AG04450 (cell line): ENCODE results near the gene UPK1A. TPM values are rescaled to one million over a fixed set of nuclear protein-coding genes. Genes with fewer than 3 reads are reported as not detected.

Experiments used
- CTCF ChIA-PET: fragments of 300-600, 350-600 bp; formaldehyde crosslinking; extraction: SDS; loops from one replicate; lab custom pipeline; 2022; ENCODE audit warnings: antibody characterized with exemption, inconsistent platforms; lab: Charles Lee
- POLR2A ChIA-PET: fragments of 350-600 bp; formaldehyde crosslinking; extraction: SDS; loops from one replicate; lab custom pipeline; 2021; ENCODE audit warnings: antibody characterized with exemption, inconsistent platforms; lab: Yijun Ruan, JAX
- DNase-seq: peaks from one replicate; pipeline ENCODE4 v3.0.0-alpha.2; 2011; ENCODE audit warnings: low read depth, low spot score
- H3K27ac ChIP-seq: one replicate; pipeline ENCODE4 v1.5.1; 2012; ENCODE audit warnings: low read depth, low read length, control low read depth
- H3K27me3 ChIP-seq: one replicate; pipeline ENCODE4 v1.6.0; 2012; ENCODE audit warnings: low read length; ENCODE audit not compliant: control insufficient read depth, insufficient read depth
- H3K4me3 ChIP-seq: 2 replicates; pipeline ENCODE4 v1.5.1; 2011; ENCODE audit warnings: mild to moderate bottlenecking, low read depth, low read length, control low read depth
- H3K9me3 ChIP-seq: 2 replicates; pipeline ENCODE4 v1.5.1; 2012; ENCODE audit warnings: low read length; ENCODE audit not compliant: control insufficient read depth, insufficient read depth
- polyA plus RNA-seq: library from polyadenylated mRNA; depleted of rRNA; stranded (reverse); fragments of >200 nt; gene quantifications from 2 replicates; pipeline ENCODE4 v1.2.3, GENCODE V29; 2011
- TF ChIP-seq, protein P1 (sequence below): IDR thresholded peaks from 2 replicates; pipeline ENCODE4 v1.5.1; 2011; ENCODE audit warnings: low read depth, low read length, control low read depth, inconsistent platforms

UPK1A gene
- polyA plus RNA-seq, 1 experiment: not detected

DNA sequence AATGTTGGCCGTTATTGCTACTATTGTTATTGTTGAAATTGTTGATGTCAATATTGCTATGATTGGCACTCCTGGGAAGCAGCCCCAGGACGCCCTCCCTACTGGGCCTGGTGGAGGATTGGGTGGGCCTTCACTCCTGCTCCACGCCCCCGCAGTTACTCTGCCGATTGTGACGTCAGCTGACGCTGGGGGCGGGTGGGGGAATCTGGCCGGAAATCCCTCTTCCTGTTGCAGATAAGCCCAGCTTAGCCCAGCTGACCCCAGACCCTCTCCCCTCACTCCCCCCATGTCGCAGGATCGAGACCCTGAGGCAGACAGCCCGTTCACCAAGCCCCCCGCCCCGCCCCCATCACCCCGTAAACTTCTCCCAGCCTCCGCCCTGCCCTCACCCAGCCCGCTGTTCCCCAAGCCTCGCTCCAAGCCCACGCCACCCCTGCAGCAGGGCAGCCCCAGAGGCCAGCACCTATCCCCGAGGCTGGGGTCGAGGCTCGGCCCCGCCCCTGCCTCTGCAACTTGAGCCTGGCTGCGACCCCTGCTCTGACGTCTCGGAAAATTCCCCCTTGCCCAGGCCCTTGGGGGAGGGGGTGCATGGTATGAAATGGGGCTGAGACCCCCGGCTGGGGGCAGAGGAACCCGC is 24.7 kb upstream of the UPK1A start, which contains the start of gene ETV2:
ETV2 (plus strand) TSS at position 231 of the 637 bp plus-strand sequence. CDS start 716 bp downstream, outside the sequence.
- CTCF ChIA-PET: no interaction called here

DNA sequence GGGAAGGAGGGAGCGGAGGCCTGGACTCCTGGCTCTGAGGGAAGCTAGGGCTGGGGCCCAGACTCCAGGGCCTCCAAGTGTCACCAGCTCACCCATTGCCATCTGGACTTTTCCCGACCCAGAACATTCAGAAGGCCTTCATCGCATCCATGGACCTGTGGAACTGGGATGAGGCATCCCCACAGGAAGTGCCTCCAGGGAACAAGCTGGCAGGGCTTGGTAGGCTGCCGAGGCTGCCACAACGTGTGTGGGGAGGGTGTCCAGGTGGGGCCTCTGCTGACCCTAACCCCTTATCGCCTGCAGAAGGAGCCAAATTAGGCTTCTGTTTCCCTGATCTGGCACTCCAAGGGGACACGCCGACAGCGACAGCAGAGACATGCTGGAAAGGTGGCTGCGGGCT is 24.0 kb upstream of the UPK1A start:
- H3K27me3 ChIP-seq: no peaks in the 10 kb centered on the region
- ChIA-PET CTCF (interaction anchor here (0.7 kb wide), 1 partner anchor 86 kb away, joined by 4 read pairs; no protein-coding TSS in a partner anchor), POLR2A (interaction anchor here (0.6 kb wide), 1 partner anchor 1830 kb away, joined by 3 read pairs; no protein-coding TSS in a partner anchor)
- H3K4me3 ChIP-seq: no peak overlapping the region
- H3K9me3 ChIP-seq: no peaks in the 10 kb centered on the region
- DNase-seq: no peak
- peak overlapping the region; percentile 0 for H3K27ac ChIP-seq
- TF ChIP-seq, protein P1, sequence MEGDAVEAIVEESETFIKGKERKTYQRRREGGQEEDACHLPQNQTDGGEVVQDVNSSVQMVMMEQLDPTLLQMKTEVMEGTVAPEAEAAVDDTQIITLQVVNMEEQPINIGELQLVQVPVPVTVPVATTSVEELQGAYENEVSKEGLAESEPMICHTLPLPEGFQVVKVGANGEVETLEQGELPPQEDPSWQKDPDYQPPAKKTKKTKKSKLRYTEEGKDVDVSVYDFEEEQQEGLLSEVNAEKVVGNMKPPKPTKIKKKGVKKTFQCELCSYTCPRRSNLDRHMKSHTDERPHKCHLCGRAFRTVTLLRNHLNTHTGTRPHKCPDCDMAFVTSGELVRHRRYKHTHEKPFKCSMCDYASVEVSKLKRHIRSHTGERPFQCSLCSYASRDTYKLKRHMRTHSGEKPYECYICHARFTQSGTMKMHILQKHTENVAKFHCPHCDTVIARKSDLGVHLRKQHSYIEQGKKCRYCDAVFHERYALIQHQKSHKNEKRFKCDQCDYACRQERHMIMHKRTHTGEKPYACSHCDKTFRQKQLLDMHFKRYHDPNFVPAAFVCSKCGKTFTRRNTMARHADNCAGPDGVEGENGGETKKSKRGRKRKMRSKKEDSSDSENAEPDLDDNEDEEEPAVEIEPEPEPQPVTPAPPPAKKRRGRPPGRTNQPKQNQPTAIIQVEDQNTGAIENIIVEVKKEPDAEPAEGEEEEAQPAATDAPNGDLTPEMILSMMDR: no peak

More for the DNA sequence above, 24.7 kb upstream of the UPK1A start, which contains the start of gene ETV2:
- no peaks in the 10 kb centered on the region for H3K27me3 ChIP-seq
- no peaks in the 10 kb centered on the region for H3K9me3 ChIP-seq
- no peak within 1 kb of the TSS for H3K4me3 ChIP-seq
- no peak for DNase-seq
- POLR2A ChIA-PET: no interaction called here
- TF ChIP-seq, protein P1: no peak
- H3K27ac ChIP-seq: peak within 1 kb of the TSS; percentile 0

DNA sequence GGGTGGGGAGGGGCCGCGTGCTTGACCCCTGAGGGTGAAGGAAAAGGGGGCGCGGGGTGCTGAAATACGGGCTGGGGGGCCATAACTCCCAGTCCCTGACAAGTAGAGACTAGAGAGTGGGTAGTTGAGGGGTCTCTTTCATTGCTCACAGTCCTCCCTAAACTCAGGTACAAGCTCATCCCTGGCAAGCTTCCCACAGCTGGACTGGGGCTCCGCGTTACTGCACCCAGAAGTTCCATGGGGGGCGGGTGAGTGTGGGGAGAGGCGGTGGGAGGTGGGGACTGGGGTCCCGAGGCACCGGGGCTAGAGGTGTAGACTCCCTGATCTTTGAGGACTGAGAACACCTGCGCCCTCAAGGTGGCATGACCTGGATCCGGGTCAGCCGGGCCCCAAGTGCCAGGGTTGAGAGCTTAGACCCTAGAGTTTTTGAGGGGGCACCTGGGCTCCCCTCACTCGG is 23.5 kb upstream of the UPK1A start:
- TF ChIP-seq, protein P1: no peak
- no peaks in the 10 kb centered on the region for H3K9me3 ChIP-seq
- CTCF ChIA-PET: interaction anchor here (0.6 to 0.7 kb wide), 2 partner anchors 87 to 611 kb away, joined by 4 read pairs; no protein-coding TSS in a partner anchor
- no peak for DNase-seq
- H3K27ac ChIP-seq: no peak overlapping the region
- POLR2A ChIA-PET: interaction anchor here (0.6 to 1.8 kb wide), 2 partner anchors 11 to 1830 kb away, joined by 3 to 6 read pairs; no protein-coding TSS in a partner anchor
- H3K27me3 ChIP-seq: no peaks in the 10 kb centered on the region
- H3K4me3 ChIP-seq: peak overlapping the region; percentile 65

DNA sequence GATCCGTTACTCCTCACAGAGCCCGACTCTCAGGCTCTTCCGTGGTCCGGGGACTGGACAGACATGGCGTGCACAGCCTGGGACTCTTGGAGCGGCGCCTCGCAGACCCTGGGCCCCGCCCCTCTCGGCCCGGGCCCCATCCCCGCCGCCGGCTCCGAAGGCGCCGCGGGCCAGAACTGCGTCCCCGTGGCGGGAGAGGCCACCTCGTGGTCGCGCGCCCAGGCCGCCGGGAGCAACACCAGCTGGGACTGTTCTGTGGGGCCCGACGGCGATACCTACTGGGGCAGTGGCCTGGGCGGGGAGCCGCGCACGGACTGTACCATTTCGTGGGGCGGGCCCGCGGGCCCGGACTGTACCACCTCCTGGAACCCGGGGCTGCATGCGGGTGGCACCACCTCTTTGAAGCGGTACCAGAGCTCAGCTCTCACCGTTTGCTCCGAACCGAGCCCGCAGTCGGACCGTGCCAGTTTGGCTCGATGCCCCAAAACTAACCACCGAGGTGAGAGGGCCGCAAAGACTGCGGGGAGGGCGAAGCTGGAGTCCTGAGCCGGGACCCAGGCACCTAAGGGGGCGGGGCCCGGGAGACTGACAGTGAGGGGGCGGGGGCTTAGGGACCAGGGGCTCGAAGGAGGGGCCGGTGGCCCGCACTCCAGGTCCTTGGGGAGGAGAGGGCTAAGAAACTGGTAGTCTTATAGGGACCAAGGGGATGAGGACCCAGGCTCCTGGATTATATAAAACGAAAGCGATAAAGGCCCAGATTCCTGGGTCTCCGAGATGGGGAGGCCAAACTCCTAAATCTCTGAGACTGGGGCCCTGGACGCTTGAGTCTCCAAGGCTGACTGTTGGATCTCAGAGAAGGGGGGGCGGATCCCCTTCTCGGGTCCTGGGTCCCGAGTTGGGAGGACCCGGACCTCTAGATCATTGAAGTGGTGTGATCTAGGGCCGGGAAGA is 22.8 kb upstream of the UPK1A start:
- Histone ChIP-seq H3K4me3 (peak overlapping the region; percentile 65), H3K27ac (peak overlapping the region; percentile 61), H3K9me3 (no peaks in the 10 kb centered on the region), H3K27me3 (no peaks in the 10 kb centered on the region)
- peak; percentile 37 for DNase-seq
- POLR2A ChIA-PET: interaction anchor here (1.8 kb wide), 1 partner anchor 11 kb away, joined by 6 read pairs; no protein-coding TSS in a partner anchor
- CTCF ChIA-PET: interaction anchor here (0.6 to 0.7 kb wide), 3 partner anchors 44 to 611 kb away, joined by 4 to 5 read pairs (median 4); no protein-coding TSS in a partner anchor
- TF ChIP-seq, protein P1: no peak
